ENCODE data around the gene POLR3A.

DNA sequence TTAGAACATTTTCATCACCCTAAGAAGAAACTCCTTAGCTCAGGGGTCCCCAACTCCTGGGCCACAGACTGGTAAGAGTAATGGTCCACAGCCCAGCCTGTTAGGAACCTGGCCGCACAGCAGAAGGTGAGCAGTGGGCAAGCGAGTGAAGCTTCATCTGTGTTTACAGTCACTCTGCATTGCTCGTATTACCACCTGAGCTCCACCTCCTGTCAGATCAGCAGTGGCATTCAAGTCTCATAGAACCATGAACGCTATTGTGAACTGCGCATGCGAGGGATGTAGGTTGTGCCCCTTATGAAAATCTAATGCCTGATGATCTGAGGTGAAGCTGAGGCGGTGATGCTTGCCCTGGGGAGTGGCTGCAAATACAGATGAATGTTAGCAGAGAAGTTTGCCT, 65.4 kb downstream of the POLR3A start:
- TF ChIP-seq EP300 (conservative IDR thresholded peaks at IDR 0.05; ENCODE audit: poor library complexity, severe bottlenecking), result no peak
- TF ChIP-seq, protein P1, sequence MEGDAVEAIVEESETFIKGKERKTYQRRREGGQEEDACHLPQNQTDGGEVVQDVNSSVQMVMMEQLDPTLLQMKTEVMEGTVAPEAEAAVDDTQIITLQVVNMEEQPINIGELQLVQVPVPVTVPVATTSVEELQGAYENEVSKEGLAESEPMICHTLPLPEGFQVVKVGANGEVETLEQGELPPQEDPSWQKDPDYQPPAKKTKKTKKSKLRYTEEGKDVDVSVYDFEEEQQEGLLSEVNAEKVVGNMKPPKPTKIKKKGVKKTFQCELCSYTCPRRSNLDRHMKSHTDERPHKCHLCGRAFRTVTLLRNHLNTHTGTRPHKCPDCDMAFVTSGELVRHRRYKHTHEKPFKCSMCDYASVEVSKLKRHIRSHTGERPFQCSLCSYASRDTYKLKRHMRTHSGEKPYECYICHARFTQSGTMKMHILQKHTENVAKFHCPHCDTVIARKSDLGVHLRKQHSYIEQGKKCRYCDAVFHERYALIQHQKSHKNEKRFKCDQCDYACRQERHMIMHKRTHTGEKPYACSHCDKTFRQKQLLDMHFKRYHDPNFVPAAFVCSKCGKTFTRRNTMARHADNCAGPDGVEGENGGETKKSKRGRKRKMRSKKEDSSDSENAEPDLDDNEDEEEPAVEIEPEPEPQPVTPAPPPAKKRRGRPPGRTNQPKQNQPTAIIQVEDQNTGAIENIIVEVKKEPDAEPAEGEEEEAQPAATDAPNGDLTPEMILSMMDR (IDR thresholded peaks at IDR 0.05; ENCODE audit: poor library complexity, severe bottlenecking), result no peak
- TF ChIP-seq SMC3 (conservative IDR thresholded peaks at IDR 0.05; ENCODE audit: poor library complexity), result no peak
- no peak for TF ChIP-seq TAF1 (IDR thresholded peaks at IDR 0.05; ENCODE audit: low read depth)
- no peak for TF ChIP-seq POLR2AphosphoS5 (IDR thresholded peaks at IDR 0.05)

All from neural cell (in vitro differentiated cells).